SH-SY5Y (cell line): ENCODE measurements around the gene ILK.

Experiments
- GATA2 ChIP-seq: IDR thresholded peaks from 2 replicates; pipeline ENCODE4 v1.6.1; 2011; ENCODE audit warnings: mild to moderate bottlenecking, low read depth, low read length
- GATA3 ChIP-seq: IDR thresholded peaks from 2 replicates; pipeline ENCODE4 v1.6.1; 2011; ENCODE audit warnings: low read depth, mild to moderate bottlenecking, low read length, moderate library complexity

GRCh38 chr11:6570691-6571427 is 32.7 kb upstream of the ILK start:
- TF ChIP-seq GATA2 (no peak), GATA3 (no peak)
